Prostate gland (tissue), 2 donors: ENCODE results near the gene APCDD1L.

Experiments
- CTCF ChIP-seq, 4 experiments: fragments of 200-600 bp in 2 of 4; fragments of 450-650 bp in 2 of 4; sonication (generic) in 2 of 4; IDR thresholded peaks; 1 replicate in 3 of 4; 2 replicates in 1 of 4; pipeline ENCODE4 v1.5.1; 2016 to 2019; ENCODE audit warnings: antibody characterized with exemption in 4 of 4, mild to moderate bottlenecking in 2 of 4, moderate library complexity in 2 of 4
- POLR2A ChIP-seq: fragments of 450-650 bp; IDR thresholded peaks from one replicate; pipeline ENCODE4 v1.6.1; 2016; ENCODE audit warnings: antibody characterized with exemption, mild to moderate bottlenecking
- POLR2AphosphoS5 ChIP-seq: sonication (generic); formaldehyde crosslinking; IDR thresholded peaks from one replicate; pipeline ENCODE4 v1.6.1; 2017; ENCODE audit warnings: antibody characterized with exemption

GRCh38 chr20:58556961-58557360 lies 41.8 kb upstream of the APCDD1L start:
- TF ChIP-seq CTCF (IDR thresholded peaks at IDR 0.05) (no peak), POLR2A (no peak), POLR2AphosphoS5 (no peak)
